Trophoblast cell (in vitro differentiated cells and primary cell): ENCODE results near the gene PNLIPRP3.

Experiments
- DNase-seq, 2 donors: peaks; one replicate each; pipeline ENCODE4 v3.0.0-alpha.2; 2016
- H2AFZ ChIP-seq: 2 replicates; pipeline ENCODE4 v1.6.1; 2013; ENCODE audit warnings: low read length, moderate library complexity, mild to moderate bottlenecking; ENCODE audit not compliant: insufficient read depth, poor library complexity
- H2AK5ac ChIP-seq: 2 replicates; pipeline ENCODE4 v1.6.1; 2013; ENCODE audit warnings: mild to moderate bottlenecking, low read length
- H2BK120ac ChIP-seq: 2 replicates; pipeline ENCODE4 v1.6.1; 2013; ENCODE audit warnings: low read length, mild to moderate bottlenecking, moderate library complexity; ENCODE audit not compliant: insufficient read depth, poor library complexity
- H2BK12ac ChIP-seq: 2 replicates; pipeline ENCODE4 v1.6.1; 2013; ENCODE audit warnings: mild to moderate bottlenecking, low read length, moderate library complexity
- H2BK5ac ChIP-seq: 2 replicates; pipeline ENCODE4 v1.6.1; 2013; ENCODE audit warnings: low read length, low read depth, moderate library complexity, mild to moderate bottlenecking; ENCODE audit not compliant: poor library complexity
- H3K14ac ChIP-seq: 2 replicates; pipeline ENCODE4 v1.6.1; 2013; ENCODE audit warnings: mild to moderate bottlenecking, low read length
- H3K18ac ChIP-seq: 2 replicates; pipeline ENCODE4 v1.6.1; 2013; ENCODE audit warnings: mild to moderate bottlenecking, low read length
- H3K23ac ChIP-seq: 2 replicates; pipeline ENCODE4 v1.6.1; 2013; ENCODE audit warnings: low read length
- H3K27ac ChIP-seq: 2 replicates; pipeline ENCODE4 v1.5.1; 2013; ENCODE audit warnings: low read depth, mild to moderate bottlenecking, inconsistent platforms, low read length, moderate library complexity
- H3K27me3 ChIP-seq: 2 replicates; pipeline ENCODE4 v1.6.1; 2013; ENCODE audit warnings: inconsistent platforms, mild to moderate bottlenecking, low read length, moderate library complexity; ENCODE audit not compliant: insufficient read depth
- H3K36me3 ChIP-seq, 2 experiments: 1 replicate in 1 of 2; 2 replicates in 1 of 2; pipeline ENCODE4 v1.6.1; 2013; ENCODE audit warnings: low read length in 2 of 2, mild to moderate bottlenecking in 2 of 2, moderate library complexity in 1 of 2; ENCODE audit not compliant: insufficient read depth in 2 of 2, control insufficient read depth in 1 of 2
- H3K4ac ChIP-seq: 2 replicates; pipeline ENCODE4 v1.6.1; 2013; ENCODE audit warnings: low read depth, mild to moderate bottlenecking, low read length, moderate library complexity
- H3K4me1 ChIP-seq, 2 experiments: 1 replicate in 1 of 2; 2 replicates in 1 of 2; pipeline ENCODE4 v1.6.1; 2013; ENCODE audit warnings: low read length in 2 of 2, mild to moderate bottlenecking in 2 of 2, moderate library complexity in 1 of 2; ENCODE audit not compliant: insufficient read depth in 2 of 2, control insufficient read depth in 1 of 2
- H3K4me2 ChIP-seq: 2 replicates; pipeline ENCODE4 v1.6.1; 2013; ENCODE audit warnings: inconsistent platforms, mild to moderate bottlenecking, low read length, moderate library complexity
- H3K4me3 ChIP-seq: 2 replicates; pipeline ENCODE4 v1.5.1; 2013; ENCODE audit warnings: mild to moderate bottlenecking, low read depth, low read length, inconsistent platforms
- H3K79me1 ChIP-seq: one replicate; pipeline ENCODE4 v1.6.1; 2013; ENCODE audit warnings: low read length
- H3K79me2 ChIP-seq: 2 replicates; pipeline ENCODE4 v1.6.1; 2013; ENCODE audit warnings: low read length, mild to moderate bottlenecking; ENCODE audit not compliant: control insufficient read depth, insufficient read depth, poor library complexity
- H3K9ac ChIP-seq: 2 replicates; pipeline ENCODE4 v1.6.1; 2013; ENCODE audit warnings: mild to moderate bottlenecking, low read length
- H3K9me3 ChIP-seq: 2 replicates; pipeline ENCODE4 v1.6.1; 2013; ENCODE audit warnings: low read depth, mild to moderate bottlenecking, control low read depth, inconsistent platforms, low read length; ENCODE audit not compliant: insufficient read depth
- H4K12ac ChIP-seq: 2 replicates; pipeline ENCODE4 v1.6.1; 2013; ENCODE audit warnings: low read depth, mild to moderate bottlenecking, low read length, moderate library complexity
- H4K8ac ChIP-seq: 2 replicates; pipeline ENCODE4 v1.6.1; 2013; ENCODE audit warnings: low read depth, mild to moderate bottlenecking, low read length, moderate library complexity
- H4K91ac ChIP-seq: one replicate; pipeline ENCODE4 v1.6.1; 2013; ENCODE audit warnings: low read depth, mild to moderate bottlenecking, low read length, moderate library complexity
- WGBS: extraction: QIAGEN DNeasy Blood & Tissue Kit; methylation state at CpG from one replicate; pipeline ENCODE4 v1.1.7; 2013; ENCODE audit warnings: missing lambda C conversion rate; ENCODE audit not compliant: insufficient read length, insufficient coverage; ENCODE audit errors: extremely low coverage; 5-methylcytosine and 5-hydroxymethylcytosine counted together

Gene PNLIPRP3

GRCh38 chr10:116450861-116451260 lies 23.2 kb downstream of the PNLIPRP3 start:
- no peak overlapping the region for H3K4me2 ChIP-seq
- H4K12ac ChIP-seq = no peak overlapping the region
- no peaks in the 10 kb centered on the region for H3K79me2 ChIP-seq
- H3K27ac ChIP-seq = no peak overlapping the region
- no peak overlapping the region for H4K91ac ChIP-seq
- no peak overlapping the region for H3K4ac ChIP-seq
- H2AFZ ChIP-seq = no peak overlapping the region
- H3K4me3 ChIP-seq = no peak overlapping the region
- no peaks in the 10 kb centered on the region for H3K9me3 ChIP-seq
- no CpG with 5 or more reads among the region's 2 CpGs for WGBS
- H3K18ac ChIP-seq = no peak overlapping the region
- no peak overlapping the region for H2BK120ac ChIP-seq
- no peak overlapping the region for H3K9ac ChIP-seq
- H2BK12ac ChIP-seq = no peak overlapping the region
- H4K8ac ChIP-seq = no peak overlapping the region
- H2AK5ac ChIP-seq = no peak overlapping the region
- no peak overlapping the region for H2BK5ac ChIP-seq
- no peak overlapping the region for H3K14ac ChIP-seq
- no peaks in the 10 kb centered on the region for H3K27me3 ChIP-seq
- H3K23ac ChIP-seq = no peak overlapping the region
- H3K79me1 ChIP-seq = no peaks in the 10 kb centered on the region
- no peaks in the 10 kb centered on the region for H3K36me3 ChIP-seq
- DNase-seq = no peak
- no peaks in the 10 kb centered on the region for H3K4me1 ChIP-seq

DNA sequence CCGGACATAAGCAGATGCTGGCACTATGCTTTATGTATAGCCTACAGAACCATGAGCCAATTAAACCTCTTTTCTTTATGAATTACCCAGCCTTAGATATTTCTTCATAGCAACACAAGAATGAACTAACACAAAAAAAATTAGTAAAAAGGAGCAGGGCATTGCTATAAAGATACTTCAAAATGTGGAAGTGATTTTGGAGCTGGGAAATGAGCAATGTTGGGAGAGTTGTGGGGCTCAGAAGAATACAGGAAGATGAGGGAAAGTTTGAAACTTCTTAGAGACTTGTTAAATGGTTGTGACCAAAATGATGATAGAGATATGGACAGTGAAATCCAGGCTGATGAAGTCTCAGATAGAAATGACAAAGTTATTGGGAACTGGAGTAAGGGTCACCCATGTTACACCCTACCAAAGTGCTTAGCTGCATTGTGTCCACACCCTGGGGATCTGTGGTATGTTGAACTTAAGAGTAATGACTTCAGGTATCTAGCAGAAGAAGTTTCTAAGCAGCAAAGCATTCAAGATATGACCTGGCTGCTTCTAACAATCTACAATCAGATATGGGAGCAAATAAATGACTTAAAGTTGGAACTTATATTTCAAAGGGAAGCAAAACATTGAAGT lies 24.2 kb downstream of the PNLIPRP3 start:
- H3K4me2 ChIP-seq = no peak overlapping the region
- peak; percentile 51 to 52 for DNase-seq
- no peak overlapping the region for H3K23ac ChIP-seq
- no peak overlapping the region for H3K9ac ChIP-seq
- no peak overlapping the region for H2AK5ac ChIP-seq
- no peaks in the 10 kb centered on the region for H3K4me1 ChIP-seq
- H3K79me1 ChIP-seq = no peaks in the 10 kb centered on the region
- WGBS = no CpG with 5 or more reads among the region's 1 CpG
- H3K27me3 ChIP-seq = no peaks in the 10 kb centered on the region
- H4K91ac ChIP-seq = no peak overlapping the region
- H3K27ac ChIP-seq = no peak overlapping the region
- H4K8ac ChIP-seq = no peak overlapping the region
- no peak overlapping the region for H3K18ac ChIP-seq
- no peak overlapping the region for H2BK12ac ChIP-seq
- no peak overlapping the region for H3K4ac ChIP-seq
- no peak overlapping the region for H4K12ac ChIP-seq
- no peak overlapping the region for H3K14ac ChIP-seq
- H2BK5ac ChIP-seq = no peak overlapping the region
- no peak overlapping the region for H2AFZ ChIP-seq
- H2BK120ac ChIP-seq = no peak overlapping the region
- H3K4me3 ChIP-seq = no peak overlapping the region
- H3K79me2 ChIP-seq = no peaks in the 10 kb centered on the region
- H3K36me3 ChIP-seq = no peaks in the 10 kb centered on the region
- H3K9me3 ChIP-seq = no peaks in the 10 kb centered on the region

GRCh38 chr10:116452338-116452720 lies 24.7 kb downstream of the PNLIPRP3 start:
- Histone ChIP-seq H3K79me2 (no peaks in the 10 kb centered on the region), H2AFZ (no peak overlapping the region), H3K18ac (no peak overlapping the region), H2AK5ac (no peak overlapping the region), H3K14ac (no peak overlapping the region), H2BK5ac (no peak overlapping the region), H3K27me3 (no peaks in the 10 kb centered on the region), H3K36me3 (no peaks in the 10 kb centered on the region), H2BK12ac (no peak overlapping the region), H4K8ac (no peak overlapping the region), H3K4me2 (no peak overlapping the region), H4K91ac (no peak overlapping the region), H3K4me1 (no peaks in the 10 kb centered on the region), H2BK120ac (no peak overlapping the region), H3K9ac (no peak overlapping the region), H4K12ac (no peak overlapping the region), H3K9me3 (no peaks in the 10 kb centered on the region), H3K4me3 (no peak overlapping the region), H3K79me1 (no peaks in the 10 kb centered on the region), H3K27ac (no peak overlapping the region), H3K23ac (no peak overlapping the region), H3K4ac (no peak overlapping the region)
- DNase-seq = no peak

DNA sequence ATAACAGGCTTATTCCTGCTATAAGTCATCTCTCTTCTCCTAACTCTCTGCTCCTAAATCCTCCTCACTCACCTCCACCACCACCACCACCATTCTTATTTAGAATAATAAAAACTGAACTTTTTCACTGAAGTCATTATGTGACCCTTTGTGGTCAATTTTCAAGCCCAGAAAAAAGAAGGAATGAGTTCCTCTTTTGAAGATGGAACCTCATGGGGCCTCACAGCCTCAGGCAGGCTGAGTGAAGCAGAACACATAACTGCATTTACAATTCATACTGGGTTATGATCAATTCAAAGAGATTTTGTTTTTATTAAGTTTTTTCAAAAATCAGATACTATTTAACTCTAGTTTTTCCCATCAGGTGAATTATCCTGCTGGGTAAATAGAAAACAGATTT lies 29.8 kb downstream of the PNLIPRP3 start:
- H3K36me3 ChIP-seq = no peaks in the 10 kb centered on the region
- H3K4me1 ChIP-seq = no peaks in the 10 kb centered on the region
- H3K14ac ChIP-seq = no peak overlapping the region
- H2BK12ac ChIP-seq = no peak overlapping the region
- no peak overlapping the region for H3K4me3 ChIP-seq
- no peak overlapping the region for H3K4ac ChIP-seq
- H3K79me2 ChIP-seq = no peaks in the 10 kb centered on the region
- no peaks in the 10 kb centered on the region for H3K9me3 ChIP-seq
- no peak overlapping the region for H4K91ac ChIP-seq
- no peak overlapping the region for H3K4me2 ChIP-seq
- DNase-seq = no peak
- no peak overlapping the region for H2BK5ac ChIP-seq
- no peak overlapping the region for H3K9ac ChIP-seq
- H4K8ac ChIP-seq = no peak overlapping the region
- H3K79me1 ChIP-seq = no peaks in the 10 kb centered on the region
- H3K27me3 ChIP-seq = no peaks in the 10 kb centered on the region
- H2AFZ ChIP-seq = no peak overlapping the region
- H2AK5ac ChIP-seq = no peak overlapping the region
- H4K12ac ChIP-seq = no peak overlapping the region
- H2BK120ac ChIP-seq = no peak overlapping the region
- no peak overlapping the region for H3K18ac ChIP-seq
- H3K27ac ChIP-seq = no peak overlapping the region
- H3K23ac ChIP-seq = no peak overlapping the region
